GM19351 (cell line): ENCODE results near the gene ITGA11.

Experiments
- ATAC-seq: cut with Tn5 transposase; IDR thresholded peaks from one replicate; pipeline ENCODE4 v1.9.1; 2021; ENCODE audit warnings: mild to moderate bottlenecking, moderate library complexity; ENCODE audit not compliant: unreplicated experiment

Gene ITGA11

DNA sequence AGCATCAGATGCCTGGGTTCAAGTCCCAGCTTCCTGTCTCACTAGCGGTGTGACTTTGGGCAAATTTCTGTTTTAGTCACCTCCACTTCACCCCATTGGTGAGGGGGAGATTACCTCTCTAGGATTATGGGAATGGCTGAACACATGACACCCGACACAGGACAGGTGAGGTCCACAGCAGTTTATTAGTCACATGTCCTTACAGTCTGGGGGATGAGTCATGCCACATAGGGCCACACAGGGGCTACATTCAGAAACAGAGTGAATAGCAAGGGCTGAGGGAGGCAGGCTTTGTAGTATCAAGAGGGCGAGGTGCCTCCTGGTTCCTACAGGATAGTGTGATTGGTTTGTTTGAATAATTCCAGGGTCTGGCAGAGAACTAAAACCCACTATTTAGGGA is 15.2 kb upstream of the ITGA11 start:
- ATAC-seq, result no peak

DNA sequence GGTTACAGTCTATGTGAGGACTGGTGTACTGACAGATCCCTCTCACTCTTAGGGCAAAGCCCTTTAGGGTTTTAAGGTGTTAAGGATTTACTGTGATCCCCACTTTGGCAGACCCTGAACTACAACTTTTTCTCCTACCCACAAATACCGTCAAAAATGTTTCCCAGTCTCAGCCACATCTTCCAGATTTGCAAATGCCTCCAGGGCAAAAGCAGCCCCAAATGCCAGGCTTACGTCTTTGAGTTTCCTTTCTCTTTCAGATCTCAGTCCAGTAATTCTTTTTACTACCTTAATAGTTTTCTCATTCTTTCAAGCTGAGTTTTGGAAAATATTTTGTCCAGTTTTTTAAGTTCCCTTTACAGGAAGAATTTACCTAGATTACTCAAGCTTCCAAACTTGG is 13.4 kb upstream of the ITGA11 start:
- no peak for ATAC-seq

DNA sequence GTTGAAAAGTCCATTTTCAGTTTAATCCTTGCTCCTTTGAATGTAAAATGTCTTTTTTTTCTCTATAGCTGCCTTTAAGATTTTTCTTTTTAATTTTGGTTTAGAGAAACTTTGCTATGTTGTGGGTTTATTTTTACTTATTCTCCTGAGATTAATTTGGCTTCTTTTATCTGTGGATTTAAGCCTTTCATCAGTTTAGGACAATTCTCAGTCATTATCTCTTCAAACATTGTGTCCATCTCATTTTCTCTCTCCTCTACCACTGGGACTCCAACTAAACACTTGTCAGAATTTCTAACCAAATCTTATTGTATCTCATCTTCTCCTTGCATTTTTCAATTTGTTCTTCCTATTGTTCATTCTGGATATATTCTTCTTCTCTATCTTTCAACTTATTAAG is 12.4 kb upstream of the ITGA11 start:
- no peak for ATAC-seq

DNA sequence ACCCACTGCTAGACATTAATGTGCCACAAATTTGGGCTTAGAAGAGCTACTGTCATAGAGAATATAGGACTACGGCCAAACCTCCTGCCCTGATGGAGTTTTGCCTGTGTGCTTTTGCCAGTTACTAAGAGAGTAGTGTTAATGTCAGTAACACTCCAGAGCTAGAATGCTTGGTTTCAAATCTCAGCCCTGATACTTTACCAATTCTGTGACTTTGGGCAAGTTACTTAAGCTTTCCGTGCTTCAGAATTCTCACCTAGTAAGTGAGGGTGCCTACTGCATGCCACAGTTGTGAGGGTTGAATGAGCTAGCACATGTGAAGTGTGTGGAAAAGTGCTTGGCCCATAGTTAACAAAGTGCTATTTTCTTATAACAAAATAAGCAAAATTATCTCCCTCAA is 10.9 kb upstream of the ITGA11 start:
- no peak for ATAC-seq

DNA sequence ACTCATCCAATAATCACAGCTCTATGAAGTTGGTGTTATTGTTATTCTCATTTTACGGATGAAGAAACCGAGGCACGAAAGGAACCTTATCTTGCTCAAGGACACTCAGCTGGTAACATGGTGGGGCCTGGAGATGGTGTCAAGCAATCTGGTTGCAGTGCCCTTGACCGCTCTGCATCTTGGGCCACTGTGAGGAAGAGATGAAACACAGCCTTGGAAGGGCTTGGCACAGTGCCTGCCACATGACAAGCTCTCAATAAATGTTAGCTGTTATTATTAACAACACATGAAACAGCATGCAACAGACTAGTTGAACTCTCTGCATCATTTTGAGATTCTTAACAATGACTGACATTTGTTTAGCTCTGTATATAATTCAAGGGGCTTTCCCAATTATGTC is 10.1 kb upstream of the ITGA11 start:
- no peak for ATAC-seq

DNA sequence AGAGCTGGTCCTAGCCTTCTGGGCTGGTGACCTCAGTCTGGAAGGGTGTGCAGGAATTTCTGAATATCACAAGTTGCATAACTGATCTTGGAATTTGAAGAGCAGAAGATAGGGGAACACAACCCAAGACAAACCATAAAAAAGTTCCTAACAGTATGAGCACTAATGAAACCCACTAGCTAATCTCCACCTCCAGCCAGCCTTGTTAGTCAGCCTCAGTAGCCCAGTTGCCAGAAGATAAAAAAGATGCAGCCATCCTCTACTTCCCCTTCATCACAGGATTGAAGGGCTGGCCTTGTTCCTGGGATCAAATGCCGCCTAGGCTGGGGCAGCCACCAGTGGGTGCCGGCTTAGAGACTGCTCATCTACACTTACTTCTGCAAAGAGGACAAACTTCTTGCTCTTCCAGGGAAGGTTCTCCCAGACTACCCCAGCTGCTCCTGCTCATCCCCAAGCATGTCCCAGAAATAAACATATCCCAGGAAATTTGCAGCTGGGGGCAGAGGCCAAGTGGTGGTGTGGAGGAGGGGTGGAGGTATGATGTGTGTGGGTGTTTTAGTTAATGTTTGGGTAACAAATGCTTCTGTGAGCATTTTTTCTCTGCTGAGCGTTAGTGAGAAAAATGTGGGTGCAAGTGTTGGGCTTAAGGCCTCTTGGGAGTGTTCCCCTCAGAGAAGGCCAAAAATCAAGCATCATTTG is 9.2 kb upstream of the ITGA11 start:
- ATAC-seq, result no peak

DNA sequence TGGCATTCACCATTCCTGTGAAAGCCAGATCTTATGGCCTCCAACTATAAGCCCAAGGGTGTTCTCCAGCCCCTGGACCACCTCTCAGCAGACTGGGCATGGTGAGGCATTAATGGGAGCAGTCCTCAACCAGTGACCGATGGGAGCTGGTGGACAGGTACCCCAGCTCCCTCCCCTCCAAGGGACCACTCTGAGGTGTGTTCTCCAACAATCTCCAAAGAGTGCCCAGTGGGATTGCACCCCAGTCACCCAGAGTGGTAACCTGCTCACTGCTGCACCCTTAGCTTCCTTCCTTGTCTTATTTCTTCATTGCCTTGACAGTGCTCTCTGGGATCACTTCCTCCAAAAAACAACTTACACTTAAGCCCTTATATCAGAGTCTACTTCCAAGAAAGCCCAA is 8.2 kb upstream of the ITGA11 start:
- no peak for ATAC-seq

DNA sequence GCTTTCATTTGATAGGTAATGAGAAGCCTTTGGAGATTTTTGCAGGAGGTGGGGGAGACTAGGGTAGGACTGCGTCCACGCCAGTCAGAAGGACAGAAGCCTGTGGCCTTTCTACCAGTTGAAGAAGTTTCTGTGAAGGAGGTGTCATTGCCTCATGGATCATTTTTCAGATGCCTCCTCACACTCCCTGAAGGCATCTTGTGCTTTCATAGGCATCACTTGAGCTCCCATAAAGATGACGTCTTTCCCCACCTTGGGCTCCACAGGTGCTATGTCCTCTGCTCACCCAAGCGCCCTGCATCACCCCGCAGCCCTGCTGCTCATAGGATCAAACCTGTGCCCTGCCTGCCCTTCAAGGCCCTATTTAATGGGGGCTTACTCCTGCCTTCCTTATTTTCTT is 7.5 kb upstream of the ITGA11 start:
- ATAC-seq, result no peak

DNA sequence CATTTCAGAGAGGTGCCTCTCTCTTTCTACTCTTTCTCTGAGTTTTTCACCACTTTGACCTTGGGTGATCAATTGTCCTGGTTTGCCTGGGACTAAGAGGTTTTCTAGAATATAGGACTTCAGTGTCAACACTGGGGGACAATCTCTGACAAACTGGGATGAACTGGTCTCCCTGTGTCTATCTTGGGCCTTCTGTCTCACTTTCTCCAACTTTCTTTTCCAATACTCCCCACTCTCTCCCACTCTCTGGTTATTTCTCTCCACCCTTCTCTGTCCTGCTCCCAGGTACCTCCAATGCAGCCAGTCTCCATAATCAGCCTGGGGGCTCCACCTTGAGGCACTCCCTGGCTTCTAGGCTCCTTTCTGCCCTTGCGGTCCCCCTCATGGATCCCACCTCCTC is 4.7 kb upstream of the ITGA11 start:
- ATAC-seq, result no peak

DNA sequence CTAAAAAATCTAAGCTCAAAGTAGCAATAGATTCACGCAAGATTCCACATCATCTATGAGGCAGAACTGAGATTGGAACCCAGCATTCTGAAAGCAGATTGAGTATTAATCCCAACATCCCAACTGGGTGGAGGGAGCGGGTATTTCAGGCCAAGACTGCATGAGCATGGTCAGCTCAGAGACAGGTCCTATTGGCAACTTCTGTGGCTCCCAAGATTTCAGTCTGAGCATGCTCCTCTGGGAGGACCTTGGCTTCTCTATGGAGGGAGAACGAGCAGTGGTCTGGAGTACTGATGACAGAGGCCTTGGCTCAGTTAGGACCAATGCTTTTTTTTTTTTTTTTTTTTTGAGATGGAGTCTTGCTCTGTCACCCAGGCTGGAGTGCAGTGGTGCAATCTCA is 4.0 kb upstream of the ITGA11 start:
- no peak for ATAC-seq

DNA sequence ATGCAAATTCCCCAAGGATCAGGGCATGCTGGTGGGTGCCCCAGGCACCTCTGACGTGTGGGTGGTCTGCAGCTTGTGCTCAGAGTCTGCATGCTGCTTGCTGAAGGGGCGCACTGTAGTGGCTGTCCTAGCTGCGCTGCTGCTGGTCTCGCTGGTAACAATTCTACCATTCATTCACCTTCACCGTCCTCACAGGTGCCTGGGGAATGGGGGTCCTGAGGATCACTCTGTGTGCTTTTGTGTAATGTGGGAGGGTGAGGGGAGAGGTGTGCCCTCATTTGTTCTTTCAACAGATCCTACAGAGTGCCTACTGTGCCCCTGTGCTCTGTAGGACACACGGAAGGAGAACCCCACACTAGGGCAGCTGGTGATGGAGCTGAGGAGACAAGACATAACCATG is 2.1 kb upstream of the ITGA11 start:
- no peak for ATAC-seq

DNA sequence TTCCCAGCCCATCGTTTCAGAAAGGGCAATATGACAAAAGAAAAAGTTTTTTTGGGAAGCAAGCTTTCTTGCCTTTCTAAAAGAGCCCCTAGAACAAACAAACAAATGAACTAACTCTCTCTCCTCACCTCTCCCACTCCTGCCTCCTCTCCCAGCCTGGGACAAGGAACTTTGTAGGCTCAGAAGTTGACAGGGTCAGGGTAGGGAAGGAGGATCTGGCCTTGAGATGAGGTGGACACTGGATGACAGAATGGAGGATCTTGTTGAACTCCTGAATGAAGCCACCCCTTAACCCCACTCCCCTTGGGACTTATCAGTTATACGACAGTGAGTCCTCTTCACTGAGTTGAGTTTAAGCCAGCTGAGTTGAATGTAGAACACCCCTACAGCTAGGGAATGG is 1.6 kb upstream of the ITGA11 start:
- no peak for ATAC-seq

DNA sequence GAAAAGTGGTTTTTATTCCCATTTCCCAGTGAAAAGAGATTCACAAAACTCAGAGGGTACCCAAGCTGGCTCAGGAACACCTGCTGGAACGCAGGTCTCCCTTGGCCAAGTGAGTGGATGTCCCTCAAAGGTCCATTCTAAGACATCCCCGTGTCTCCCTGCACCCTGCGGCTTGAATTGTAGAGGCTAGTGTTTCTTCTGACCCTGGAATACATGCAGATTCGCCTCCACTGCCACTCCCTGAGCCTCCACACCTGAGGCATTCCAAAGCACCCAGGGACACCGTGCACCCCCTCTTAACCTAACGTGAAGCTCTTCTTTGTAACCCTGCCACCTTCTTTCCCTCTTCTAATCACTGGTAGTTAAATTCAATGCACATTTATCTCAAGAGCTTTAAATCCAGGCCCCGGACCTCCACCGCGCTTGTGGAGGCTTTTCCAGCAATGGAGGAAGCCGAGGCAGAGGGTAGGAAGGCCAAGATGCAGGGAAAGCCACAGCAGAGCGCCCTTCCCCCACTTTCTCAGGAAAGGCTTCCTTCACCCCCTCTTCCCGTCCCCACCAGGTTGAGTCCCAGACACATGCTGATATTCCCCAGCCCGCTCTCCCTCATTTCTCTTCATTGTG is 590 bp upstream of the ITGA11 start:
- no peak for ATAC-seq

DNA sequence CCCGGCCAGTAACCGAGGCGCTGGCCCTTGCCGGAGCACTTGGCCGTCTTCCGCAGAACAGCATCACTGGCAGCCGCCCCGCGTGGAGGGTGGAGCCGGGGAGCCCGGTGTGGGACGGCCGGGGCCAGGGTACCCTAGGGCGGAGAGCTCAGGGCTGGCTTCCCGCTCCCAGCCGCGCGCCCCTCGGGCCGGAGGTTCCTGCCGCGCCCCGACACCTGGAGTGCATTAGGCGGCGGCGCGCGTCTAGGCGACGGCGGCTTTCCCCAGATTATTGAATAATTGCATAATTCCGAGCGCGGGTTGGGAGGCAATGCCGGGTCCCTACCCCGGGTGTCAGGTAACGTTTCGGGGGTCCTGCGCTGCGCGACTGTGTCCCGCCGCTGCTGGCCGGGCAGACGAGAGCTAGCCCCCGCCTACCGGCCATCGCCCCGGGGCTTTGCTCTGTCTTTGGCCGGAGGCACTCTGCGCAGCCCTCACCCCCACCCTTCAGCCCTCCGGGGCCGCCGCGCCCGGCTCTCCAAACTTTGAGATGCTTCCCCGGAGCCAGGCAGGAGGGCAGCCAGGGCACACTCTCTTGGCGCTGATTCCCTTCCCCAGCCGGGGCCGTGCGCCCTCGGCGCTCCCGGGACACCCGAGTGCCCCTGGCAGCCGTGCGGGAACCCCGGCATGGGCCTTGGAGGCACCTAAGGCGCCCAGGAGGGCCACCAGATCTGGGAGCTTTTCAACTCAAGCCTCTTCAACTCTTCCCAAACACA is 749 bp downstream of the ITGA11 start:
- no peak for ATAC-seq

DNA sequence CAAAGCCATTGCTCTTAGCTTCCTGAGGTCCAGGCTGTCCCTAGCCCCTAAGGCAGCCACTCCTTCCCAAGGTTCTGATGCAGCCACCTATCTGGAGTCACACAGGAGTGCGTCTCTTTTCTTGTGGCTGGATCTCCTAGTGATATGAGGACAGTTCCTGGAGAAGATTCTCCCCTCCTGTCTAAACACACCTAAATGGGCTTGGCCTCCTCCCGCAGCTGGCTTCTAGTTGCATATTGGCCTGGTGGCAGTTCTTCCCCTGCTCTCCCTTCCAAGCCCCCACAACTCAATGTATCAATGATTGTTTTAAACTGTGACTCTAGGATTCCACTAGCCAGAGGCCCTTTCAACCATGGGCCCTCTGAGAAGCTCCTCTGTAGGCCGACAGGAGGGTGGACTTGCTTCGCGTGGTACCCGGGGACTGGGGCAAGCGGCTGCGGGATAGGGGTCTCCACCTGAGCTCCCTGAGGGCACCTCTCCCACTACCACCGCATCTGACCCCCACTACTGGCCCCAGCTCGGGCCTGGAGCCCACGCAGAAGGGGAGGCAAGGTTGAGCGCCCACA is 1.4 kb downstream of the ITGA11 start:
- no peak for ATAC-seq

DNA sequence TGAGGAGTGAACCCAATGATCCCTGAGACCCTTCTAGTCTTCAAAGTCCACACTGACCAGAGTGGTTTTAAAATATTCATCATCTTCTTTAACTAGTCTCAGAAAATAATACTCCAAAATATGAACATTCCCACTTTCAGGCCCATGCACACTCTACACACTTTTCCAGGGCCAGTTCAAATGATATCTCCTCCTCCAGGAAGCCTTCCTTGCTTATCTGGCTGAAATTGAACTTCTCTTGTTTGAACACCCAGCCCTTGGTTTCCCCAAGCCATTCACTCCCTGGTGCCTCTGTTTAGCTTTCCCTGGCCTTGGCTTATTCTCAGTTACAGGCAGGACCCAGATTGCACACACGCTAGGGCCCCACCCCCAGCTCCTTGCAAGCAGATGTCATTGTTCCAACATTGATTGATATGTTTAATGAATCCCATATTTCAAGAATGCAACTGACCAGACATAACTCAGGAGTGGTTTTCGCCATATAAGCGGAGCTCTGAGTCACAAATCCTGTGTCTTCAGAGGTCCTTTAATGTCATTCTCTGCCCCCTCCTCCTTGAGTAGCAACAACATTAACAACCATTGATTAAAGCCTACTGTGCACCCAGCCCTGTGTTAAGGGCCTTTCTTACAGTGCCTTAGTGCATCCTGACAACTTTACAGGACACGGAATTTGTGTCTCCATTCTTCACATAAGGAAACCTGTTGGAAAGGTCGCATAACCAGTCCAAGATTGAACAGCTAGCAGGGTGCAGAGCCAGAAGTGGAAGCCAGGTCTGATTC is 2.1 kb downstream of the ITGA11 start:
- no peak for ATAC-seq

DNA sequence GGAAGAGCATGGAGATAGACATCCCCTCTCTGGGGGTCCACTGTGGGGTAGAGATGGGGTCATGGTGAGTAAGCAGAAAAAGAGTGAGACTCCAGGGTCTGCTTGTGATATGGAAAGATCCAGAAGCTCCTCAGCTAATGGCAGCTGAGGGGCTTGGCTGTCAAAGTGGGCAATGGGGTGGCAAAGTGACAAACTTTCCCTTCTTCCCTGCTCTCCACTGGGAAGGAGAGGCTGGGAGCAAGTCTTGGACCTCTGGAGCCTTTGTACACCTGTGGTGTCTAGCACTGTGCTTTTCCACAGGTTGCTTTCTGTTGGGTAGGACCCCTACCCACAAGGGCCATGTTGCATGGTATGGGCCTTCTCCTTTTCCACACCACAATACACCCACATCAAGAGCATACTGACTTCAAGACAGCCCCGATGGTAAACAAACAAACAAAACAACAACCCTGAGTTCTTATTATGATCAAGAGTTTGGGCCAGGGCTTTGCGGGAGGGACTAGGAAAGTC is 3.5 kb downstream of the ITGA11 start:
- no peak for ATAC-seq

DNA sequence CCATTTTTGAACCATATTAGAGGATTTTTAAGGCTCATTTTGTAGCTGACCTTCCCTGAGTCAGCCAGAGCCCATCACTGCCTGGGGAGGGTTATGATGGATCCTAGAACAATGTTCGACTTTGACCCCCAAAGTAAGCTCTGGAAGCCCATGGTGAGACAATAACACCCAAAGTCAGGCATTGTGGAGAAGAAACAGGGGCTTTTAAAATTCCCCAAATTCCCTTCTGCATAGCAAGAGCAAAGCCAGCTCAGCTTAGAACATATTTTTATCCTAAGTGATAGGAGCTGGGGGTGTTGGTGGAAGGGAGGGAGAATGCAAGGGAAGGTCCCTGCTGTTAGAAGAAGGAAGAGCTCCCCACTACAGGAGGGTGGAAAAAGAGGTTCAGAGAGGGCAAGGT is 4.0 kb downstream of the ITGA11 start:
- no peak for ATAC-seq

DNA sequence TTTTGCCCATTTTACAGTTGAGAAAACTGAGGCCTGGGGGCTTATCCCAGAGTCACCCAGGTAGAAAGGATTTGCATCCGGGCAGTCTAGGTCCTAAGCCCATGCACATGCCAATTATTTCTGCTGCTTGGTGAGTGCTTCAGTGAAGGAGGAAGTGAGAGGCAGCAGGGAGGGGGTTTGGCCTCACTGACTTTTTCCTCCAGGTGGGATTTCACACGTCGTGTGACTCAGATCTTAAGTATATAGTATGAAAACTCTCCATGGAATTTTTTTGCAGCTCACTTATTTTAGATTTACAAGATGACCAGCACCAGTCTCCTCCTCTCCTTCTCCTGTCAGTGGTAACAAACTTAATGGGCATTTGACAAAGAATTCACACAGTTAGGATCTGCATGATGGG is 4.6 kb downstream of the ITGA11 start:
- ATAC-seq, result no peak

DNA sequence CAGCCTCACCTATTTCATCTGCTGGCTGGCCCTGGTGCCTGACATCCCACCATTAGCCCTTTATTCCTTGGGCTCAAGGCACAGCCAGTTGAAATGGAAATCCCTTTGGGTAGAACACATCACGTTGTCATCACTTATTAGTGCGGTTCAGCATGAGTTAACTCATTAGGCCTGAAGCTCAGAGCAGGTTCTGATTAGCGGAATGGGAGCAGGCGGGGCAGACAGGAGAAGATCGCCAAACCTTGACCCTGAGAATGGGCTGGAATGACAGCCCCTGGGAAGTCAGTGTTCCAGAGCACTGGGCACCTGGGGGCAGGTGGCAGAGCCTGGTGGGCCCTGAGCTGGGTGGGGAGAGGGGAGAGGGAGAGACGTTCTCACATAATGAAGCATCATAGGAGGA is 5.8 kb downstream of the ITGA11 start:
- ATAC-seq, result no peak

DNA sequence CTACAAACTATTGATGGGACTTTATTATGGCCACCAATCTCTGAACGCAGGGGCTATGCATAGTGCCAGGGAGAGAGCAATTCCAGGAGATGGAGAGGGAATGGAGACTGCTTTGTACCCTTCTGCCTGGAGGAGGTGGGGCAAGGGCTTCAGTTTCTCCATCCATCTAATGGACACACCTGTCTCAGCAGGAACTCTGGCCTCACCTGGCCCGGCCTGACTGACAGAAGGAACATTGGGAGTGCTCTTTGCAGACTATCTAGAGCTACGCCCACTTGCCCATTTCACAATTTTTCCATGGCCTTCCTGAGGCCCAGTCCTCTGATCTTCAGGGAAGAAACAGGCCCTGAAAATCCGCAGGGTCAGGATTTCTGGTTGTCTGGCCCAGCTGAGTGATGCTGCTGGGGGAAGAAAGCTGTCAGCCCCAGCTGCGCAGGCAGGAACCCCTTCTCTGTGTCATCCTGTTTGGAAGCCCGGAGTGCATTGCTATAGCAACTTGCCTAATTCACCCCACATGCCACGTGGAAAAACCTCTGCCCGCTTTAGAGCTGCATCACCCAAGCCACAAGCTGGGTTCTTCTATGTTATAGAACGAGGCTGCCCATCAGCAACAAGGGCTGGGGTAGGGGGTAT is 6.4 kb downstream of the ITGA11 start:
- no peak for ATAC-seq
